H7 (cell line): ENCODE data around the gene ASTN1. TPM values are rescaled to one million over a fixed set of nuclear protein-coding genes. Genes with fewer than 3 reads are reported as not detected.

Source experiments
- DNase-seq: peaks from one replicate; pipeline ENCODE4 v3.0.0; 2012
- H3K27me3 ChIP-seq: 2 replicates; pipeline ENCODE4 v1.6.0; 2011; ENCODE audit warnings: mild to moderate bottlenecking, low read length; ENCODE audit not compliant: control insufficient read depth, insufficient read depth
- H3K36me3 ChIP-seq: replicated peaks from 2 replicates; pipeline ENCODE4 v1.5.1; 2011; ENCODE audit warnings: low read length; ENCODE audit not compliant: control insufficient read depth, insufficient read depth
- H3K4me3 ChIP-seq: 2 replicates; pipeline ENCODE4 v1.5.1; 2011; ENCODE audit warnings: low read depth, mild to moderate bottlenecking, control low read depth, low read length, moderate library complexity; ENCODE audit not compliant: insufficient read depth
- total RNA-seq: library from RNA; depleted of rRNA; stranded (reverse); fragments of >200 nt; shearing (Covaris generic); gene quantifications from 2 replicates; pipeline ENCODE4 v1.2.3, GENCODE V29; 2014

Gene ASTN1
- total RNA-seq, 1 experiment from 2014 or later, result 0.48 TPM

DNA sequence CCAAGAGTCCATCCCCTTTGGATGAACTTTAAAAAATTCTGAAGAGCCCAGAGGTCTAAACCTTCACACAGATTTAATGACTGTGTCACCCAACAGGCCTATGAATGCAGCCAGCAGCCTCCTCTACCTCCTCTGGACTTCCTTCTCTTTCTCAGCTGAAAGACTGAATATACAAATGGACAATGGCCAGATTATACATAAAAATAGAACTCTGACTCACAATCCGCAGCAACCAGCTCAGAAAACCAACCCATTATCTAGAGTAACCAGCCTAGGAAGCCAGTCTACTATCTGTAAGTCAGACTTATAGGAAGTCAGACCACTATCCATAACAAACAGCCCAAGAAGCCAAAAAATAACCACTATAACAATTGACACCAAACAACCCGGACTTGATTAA is 224.5 kb downstream of the ASTN1 start:
- no peak for DNase-seq
- H3K4me3 ChIP-seq, result no peak overlapping the region
- no peaks in the 10 kb centered on the region for H3K36me3 ChIP-seq
- H3K27me3 ChIP-seq, result no peaks in the 10 kb centered on the region

DNA sequence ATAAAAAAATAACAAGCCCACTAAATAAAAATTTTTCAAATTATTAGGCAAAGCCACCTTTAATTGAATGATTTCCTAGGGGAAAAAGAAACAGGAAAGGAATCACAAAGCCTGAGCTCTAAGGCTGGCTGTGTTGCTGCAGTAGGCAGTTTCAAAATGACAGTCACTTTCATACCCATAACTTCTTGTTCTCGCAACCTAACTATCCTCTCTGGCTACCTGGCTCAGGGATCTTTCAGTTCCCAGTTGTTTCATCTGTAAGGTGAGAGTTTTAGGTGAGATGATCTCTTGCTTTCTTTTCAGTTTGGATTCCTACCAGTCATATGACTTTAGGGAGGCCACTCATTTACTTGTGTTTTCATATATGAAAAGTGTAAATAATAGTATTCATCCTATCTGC is 226.1 kb downstream of the ASTN1 start:
- Histone ChIP-seq H3K27me3 (no peaks in the 10 kb centered on the region), H3K4me3 (no peak overlapping the region), H3K36me3 (no peaks in the 10 kb centered on the region)
- DNase-seq, result no peak

DNA sequence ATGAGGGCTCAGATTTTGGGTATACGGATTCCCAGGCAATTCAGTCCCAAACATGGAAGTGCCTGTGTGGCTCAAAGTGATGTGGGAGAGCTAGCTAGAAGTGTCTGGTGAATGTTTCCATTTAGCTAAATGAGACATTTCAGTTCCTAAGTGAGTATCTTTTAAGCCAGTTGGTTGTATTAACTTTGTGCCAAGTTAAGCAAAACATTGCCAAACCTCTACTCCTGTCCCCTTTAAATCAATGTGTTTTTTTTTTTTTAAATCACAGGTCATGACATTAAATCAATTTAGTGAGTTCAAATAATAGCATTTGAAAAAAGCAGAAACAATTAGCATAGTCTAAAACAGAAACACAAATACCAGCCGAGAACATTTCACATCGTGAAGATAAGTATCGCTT is 230.1 kb downstream of the ASTN1 start:
- no peaks in the 10 kb centered on the region for H3K27me3 ChIP-seq
- H3K36me3 ChIP-seq, result no peaks in the 10 kb centered on the region
- H3K4me3 ChIP-seq, result no peak overlapping the region
- no peak for DNase-seq

DNA sequence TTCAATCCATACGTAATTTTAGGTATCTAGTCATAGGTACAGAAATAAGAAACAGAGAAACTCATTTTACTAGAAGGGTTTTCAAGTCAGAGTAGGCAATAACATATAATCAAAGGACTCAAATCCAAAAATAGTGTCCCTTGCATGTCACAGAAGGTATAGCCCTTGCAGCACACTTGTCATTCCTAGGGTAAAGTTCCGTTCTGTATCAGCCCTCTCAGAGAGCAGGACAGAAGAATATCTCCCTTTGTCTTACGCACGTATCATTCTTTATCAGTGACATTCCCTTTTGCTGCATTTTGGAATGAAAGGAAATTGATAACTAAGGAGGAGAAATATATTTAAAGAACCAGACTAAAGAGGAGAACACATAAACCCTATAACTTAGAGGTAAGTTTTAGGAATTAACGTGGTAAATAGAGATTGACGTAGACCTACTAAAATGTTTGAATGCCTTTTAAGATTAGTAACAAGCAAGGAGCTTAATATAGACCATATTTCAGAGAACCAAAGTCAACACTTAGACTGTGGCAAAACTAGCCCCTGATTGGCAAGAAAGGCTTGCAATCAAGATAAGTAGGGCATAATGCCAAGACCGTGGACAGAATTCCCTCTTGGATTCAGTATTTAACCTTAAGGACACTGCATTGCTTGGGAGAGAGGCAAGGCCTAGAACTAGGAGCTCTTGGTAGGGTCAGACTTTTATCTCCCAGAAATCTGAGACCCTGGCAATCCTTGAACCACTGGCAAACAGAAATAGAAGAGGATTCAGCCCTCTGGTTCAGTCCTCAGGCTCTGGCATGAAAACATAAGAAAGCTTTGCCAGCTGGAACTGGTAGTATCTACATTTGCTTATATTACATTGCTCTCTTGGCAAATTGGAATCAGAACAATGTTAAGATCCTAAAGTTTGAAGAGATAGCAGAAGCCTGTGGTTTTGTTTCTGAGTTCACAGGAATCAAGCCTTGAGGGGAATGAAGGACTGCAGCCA is 232.1 kb downstream of the ASTN1 start:
- Histone ChIP-seq H3K4me3 (no peak overlapping the region), H3K36me3 (no peaks in the 10 kb centered on the region), H3K27me3 (no peaks in the 10 kb centered on the region)
- no peak for DNase-seq

DNA sequence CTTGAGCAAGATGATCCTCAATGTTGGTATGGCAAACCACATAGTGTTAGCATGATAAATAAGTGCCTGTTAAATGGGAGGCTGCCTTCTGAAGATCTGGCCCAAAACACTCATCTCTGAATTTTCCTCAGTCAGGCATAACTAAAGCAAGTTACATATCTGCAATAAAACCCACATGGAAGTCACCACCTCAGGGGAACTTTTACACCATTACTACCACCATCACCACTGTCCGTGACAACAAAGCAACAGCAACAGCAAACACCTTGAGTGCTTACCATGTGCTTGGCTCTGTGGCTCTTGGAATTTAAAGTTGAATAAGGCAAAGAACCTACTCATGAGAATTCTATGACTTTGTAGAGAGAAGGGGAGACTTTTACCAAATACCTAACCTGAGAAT is 233.0 kb downstream of the ASTN1 start:
- H3K27me3 ChIP-seq, result no peaks in the 10 kb centered on the region
- H3K4me3 ChIP-seq, result no peak overlapping the region
- DNase-seq, result no peak
- no peaks in the 10 kb centered on the region for H3K36me3 ChIP-seq

DNA sequence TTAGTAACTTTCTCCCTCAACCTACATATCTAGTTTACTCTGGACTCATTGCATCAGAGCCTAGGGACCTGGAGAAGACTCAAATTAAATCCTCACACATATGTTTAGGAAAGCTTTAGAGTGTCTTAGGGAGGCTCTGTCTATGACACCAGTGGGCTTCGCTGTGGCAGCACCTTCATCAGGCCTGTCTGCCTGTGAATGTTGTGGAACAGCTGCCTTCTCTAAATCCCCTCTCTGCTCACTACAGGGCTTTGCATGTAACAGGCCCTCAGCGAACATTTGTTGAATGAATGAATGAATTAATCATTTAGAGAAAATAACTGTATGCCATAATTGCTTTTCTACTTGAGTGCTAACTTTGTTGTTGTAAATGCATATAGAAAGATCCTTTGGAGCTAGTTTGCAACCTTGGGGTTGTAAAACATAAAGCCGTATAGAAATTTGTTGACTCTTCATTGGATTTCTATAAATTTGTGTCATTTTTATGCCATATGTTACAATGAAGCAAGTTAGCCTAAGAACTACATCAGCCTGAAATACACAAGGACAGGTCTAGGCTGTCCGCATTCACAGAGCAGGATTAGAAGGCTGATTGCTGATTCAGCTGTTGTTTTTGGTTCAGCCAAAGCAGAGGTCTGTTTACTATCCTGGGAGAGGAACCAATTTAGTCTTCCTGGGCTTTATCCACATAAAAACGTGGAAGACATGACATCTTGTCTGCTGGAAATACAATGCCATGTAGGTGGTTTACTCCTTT is 238.0 kb downstream of the ASTN1 start:
- H3K27me3 ChIP-seq, result no peaks in the 10 kb centered on the region
- no peak for DNase-seq
- no peaks in the 10 kb centered on the region for H3K36me3 ChIP-seq
- no peak overlapping the region for H3K4me3 ChIP-seq

DNA sequence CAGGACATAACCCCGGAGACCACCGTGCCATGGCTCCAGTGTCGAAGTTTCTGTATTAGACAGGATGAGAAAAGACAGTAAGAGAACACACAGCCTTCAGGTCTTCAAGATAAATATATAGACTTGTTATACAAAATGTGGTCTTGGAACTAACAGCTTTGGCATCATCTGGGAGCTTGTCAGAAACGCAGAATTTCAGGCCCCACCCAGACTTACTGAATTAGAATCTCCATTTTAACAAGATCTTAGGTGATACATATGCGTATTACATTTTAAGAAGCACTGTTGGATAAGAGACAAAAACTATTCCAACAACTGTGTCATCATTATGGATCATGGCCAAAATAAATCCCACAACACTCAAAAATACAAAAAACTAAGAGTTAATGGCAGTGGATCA is 239.3 kb downstream of the ASTN1 start:
- H3K4me3 ChIP-seq, result no peak overlapping the region
- no peaks in the 10 kb centered on the region for H3K36me3 ChIP-seq
- H3K27me3 ChIP-seq, result no peaks in the 10 kb centered on the region
- DNase-seq, result no peak

DNA sequence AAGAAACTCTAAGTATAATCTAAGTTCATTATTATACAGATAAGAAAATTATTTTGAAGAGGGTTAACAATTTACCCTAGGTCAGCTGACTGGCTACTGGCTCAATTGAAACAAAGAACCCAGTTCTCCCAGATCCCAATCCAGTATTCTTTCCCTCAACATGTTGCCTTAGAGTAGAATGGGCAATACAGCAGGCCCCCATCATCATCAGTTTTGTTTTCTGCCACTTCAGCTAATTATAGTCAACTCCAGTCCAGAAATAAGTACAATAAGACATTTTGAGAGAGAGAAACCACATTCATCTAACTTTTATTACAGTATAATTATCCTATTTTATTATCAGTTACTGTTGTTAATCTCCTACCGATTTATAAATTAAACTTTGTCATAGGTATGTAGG is 241.2 kb downstream of the ASTN1 start:
- DNase-seq, result no peak
- H3K4me3 ChIP-seq, result no peak overlapping the region
- H3K36me3 ChIP-seq, result no peaks in the 10 kb centered on the region
- H3K27me3 ChIP-seq, result no peaks in the 10 kb centered on the region

DNA sequence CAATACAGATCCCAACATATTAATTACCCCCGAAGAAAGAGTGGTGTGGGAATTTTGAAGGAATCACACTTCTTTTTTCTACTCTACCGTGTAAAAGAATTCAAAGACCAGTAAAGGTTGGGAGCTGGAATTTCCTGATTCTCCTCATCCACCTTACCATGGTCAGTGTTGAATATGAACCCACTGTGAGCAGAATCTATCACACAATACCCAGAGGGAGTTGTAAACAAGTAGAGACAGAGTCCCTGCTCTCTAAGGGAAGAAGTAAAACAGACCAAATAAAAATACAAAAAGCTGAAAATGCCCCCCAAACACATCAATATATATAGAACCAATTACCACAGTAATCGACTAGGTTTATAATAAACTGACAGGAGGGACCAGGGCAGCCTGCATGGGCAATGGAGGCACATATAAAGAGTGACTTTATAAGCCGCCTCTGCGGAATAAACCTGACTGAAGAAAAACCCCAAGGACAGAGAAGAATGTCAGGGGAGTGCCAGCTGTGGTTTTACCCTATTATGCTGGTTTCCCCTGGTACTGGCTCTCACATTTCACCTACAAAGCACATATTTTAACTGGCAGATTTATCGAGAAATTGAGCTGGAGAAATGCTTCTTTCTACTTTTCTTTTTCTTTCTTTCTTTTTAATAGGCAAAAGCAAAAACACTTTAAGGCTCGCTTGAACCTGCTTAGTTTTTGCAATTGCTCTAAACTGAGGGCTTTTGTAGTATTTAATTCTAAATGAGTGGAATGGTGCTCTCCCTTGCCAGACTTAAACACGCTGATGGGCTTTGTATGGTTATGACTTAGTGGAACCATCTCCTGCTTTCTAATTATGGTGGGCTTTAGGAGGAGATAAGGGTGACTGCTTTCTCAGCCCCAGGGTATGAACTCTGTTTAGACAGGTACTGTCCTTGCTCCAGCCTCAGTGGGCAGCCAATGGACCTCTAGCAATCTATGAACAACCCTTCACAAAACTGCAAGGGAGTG is 244.8 kb downstream of the ASTN1 start:
- Histone ChIP-seq H3K27me3 (no peaks in the 10 kb centered on the region; the same call in 1 of the 2 replicates), H3K36me3 (no peaks in the 10 kb centered on the region), H3K4me3 (no peak overlapping the region)
- no peak for DNase-seq

DNA sequence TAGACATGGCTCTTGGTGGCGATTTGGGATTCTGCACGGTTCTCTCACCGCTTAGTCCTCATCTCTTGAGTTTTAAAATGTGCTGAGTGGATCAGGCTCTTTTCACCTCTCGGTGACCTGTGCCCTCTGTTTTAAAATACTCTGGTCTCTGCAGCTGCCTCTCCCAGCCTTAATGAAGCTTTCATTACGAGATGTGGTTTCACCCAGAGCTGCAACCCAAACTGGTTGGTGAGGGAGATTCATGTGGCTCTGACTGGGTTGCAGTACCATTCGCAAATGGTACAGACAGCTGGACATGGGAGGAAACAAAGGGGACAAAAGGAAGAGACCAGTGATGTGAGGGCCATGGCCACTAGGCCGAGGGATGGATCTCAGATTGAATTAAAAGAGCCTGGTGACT is 258.9 kb downstream of the ASTN1 start:
- Histone ChIP-seq H3K36me3 (no peaks in the 10 kb centered on the region), H3K27me3 (no peaks in the 10 kb centered on the region; the same call in 1 of the 2 replicates), H3K4me3 (no peak overlapping the region)
- DNase-seq, result no peak

DNA sequence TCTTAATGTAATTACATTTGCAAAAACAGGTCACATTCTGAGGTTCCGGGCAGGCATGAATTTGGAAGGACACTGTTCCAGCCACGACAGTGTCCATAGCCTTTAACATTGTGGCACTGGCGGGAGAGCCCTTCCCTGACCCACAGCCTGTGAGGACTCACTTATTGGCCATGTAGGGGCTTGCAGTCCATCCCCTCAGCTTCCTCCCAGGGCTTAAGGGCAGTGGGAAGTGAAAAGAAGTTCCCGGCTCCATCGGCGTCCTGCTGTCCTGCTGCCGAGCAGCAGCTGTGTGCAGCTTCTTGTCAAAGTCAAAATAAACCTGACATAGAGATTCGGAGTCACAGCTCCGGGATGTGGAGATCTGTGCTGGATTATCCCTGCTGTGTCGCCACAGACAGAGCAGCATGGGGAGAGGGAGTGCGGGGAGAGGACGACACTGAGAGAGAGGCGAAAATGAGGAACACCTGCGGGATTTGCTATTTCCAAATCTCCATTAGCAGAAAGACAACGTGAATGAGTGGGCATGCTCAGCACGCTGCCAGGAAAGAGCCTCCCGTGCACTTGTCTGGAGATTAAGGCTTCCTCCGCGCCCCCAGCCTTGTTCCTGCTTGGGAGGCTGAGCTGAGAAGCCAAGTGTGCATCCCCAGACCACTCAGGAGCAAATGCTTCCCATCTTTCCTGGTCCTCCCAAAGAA is 260.3 kb downstream of the ASTN1 start:
- Histone ChIP-seq H3K27me3 (no peaks in the 10 kb centered on the region; the same call in 1 of the 2 replicates), H3K36me3 (no peaks in the 10 kb centered on the region), H3K4me3 (no peak overlapping the region)
- no peak for DNase-seq

DNA sequence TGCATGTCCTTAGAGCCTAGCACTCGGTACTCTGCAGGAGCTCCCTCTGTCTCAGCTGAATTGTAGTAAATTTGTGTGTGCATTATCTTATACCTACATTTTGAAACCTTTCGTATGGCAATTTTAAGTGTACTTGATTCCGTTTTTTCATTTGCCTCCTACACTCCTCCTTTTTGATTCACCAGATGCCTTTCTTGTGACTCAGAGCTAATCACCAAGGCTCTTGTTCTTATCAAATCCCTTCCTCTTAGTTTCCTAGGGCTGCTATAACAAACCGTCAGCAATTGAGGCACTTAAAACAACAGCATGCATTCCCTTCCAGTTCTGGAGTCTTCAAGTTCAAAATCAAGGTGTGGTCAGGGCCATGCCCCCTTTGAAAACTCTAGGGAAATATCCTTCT is 261.0 kb downstream of the ASTN1 start:
- DNase-seq, result no peak
- no peaks in the 10 kb centered on the region for H3K36me3 ChIP-seq
- peaks cover 2% of the 10 kb centered on the region; the same call in 1 of the 2 replicates for H3K27me3 ChIP-seq
- H3K4me3 ChIP-seq, result no peak overlapping the region

DNA sequence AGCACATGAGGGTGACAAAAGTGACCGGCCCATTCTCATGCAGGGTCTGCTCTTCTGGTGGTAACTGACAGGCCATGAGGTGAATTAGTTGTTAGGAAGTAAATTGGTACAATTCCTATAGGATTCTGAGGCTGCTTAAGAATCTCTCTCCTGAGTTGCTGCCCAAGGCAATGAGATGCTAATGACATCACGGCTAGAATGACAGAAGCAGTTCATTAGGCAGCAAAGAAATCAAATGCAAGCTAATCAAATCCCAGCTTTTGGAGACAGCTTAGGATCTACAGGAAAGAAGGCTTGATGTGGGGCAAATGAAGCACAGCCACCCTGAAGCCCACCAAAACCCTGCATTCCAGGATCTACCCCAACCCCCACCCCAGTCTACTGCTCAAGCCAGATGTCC is 265.2 kb downstream of the ASTN1 start:
- Histone ChIP-seq H3K36me3 (no peaks in the 10 kb centered on the region), H3K27me3 (peaks cover 2% of the 10 kb centered on the region; the same call in 1 of the 2 replicates), H3K4me3 (no peak overlapping the region)
- DNase-seq, result no peak
